AG09309 (cell line): Measurements from ENCODE around the gene TTLL1.

Experiments used
- DNase-seq: peaks from one replicate; pipeline ENCODE4 v3.0.0-alpha.2; 2010; ENCODE audit warnings: low read depth
- H3K4me3 ChIP-seq: 2 replicates; pipeline ENCODE4 v1.5.1; 2011; ENCODE audit warnings: mild to moderate bottlenecking, low read depth, low read length, moderate library complexity; ENCODE audit not compliant: control insufficient read depth
- CTCF ChIP-seq: IDR thresholded peaks from 2 replicates; pipeline ENCODE4 v1.5.1; 2011; ENCODE audit warnings: mild to moderate bottlenecking, low read depth, low read length, inconsistent platforms; ENCODE audit not compliant: insufficient read depth, control insufficient read depth; ENCODE audit errors: missing control alignments

The TTLL1 gene

GRCh38 chr22:43057641-43058040 lies 31.6 kb downstream of the TTLL1 start:
- no peak overlapping the region for H3K4me3 ChIP-seq
- no peak for TF ChIP-seq CTCF
- DNase-seq = no peak

GRCh38 chr22:43053176-43053575 lies 36.0 kb downstream of the TTLL1 start:
- DNase-seq = no peak

GRCh38 chr22:43050995-43051394 lies 38.2 kb downstream of the TTLL1 start:
- DNase-seq = no peak
- no peak overlapping the region for H3K4me3 ChIP-seq
- TF ChIP-seq CTCF = no peak

More at GRCh38 chr22:43053176-43053575, 36.0 kb downstream of the TTLL1 start:
- TF ChIP-seq CTCF = no peak
- H3K4me3 ChIP-seq = no peak overlapping the region

GRCh38 chr22:43047605-43048004 lies 41.6 kb downstream of the TTLL1 start:
- no peak overlapping the region for H3K4me3 ChIP-seq
- TF ChIP-seq CTCF = no peak
- DNase-seq = no peak

- no peak overlapping the region for H3K4me3 ChIP-seq
- no peak for TF ChIP-seq CTCF
- DNase-seq = no peak
These were observed 44.9 kb downstream of the TTLL1 start for GRCh38 chr22:43044290-43044712.

- DNase-seq = no peak
- no peak overlapping the region for H3K4me3 ChIP-seq
- no peak for TF ChIP-seq CTCF
These were observed 47.0 kb downstream of the TTLL1 start for GRCh38 chr22:43042101-43042780.

- no peak for TF ChIP-seq CTCF
- DNase-seq = no peak
- no peak overlapping the region for H3K4me3 ChIP-seq
These were observed 49.4 kb downstream of the TTLL1 start for GRCh38 chr22:43039800-43040199.
